Stomach (tissue), 4 donors: ENCODE data around the gene GNA15.

Experiments used
- CTCF ChIP-seq, 7 experiments: fragments of 450-650 bp in 4 of 7; fragments of 200-600 bp in 3 of 7; sonication (generic) in 3 of 7; IDR thresholded peaks; one replicate each; pipeline ENCODE4 v1.5.1; 2016 to 2019; ENCODE audit warnings: antibody characterized with exemption in 7 of 7, control low read depth in 2 of 7, mild to moderate bottlenecking in 1 of 7
- EP300 ChIP-seq: sonication (generic); formaldehyde crosslinking; IDR thresholded peaks from one replicate; pipeline ENCODE4 v1.6.1; 2017; ENCODE audit warnings: antibody characterized with exemption
- POLR2A ChIP-seq, 4 donors: fragments of 450-650 bp; IDR thresholded peaks; one replicate each; pipeline ENCODE4 v1.6.1; 2016; ENCODE audit warnings: antibody characterized with exemption in 4 of 4, control low read depth in 2 of 4, mild to moderate bottlenecking in 1 of 4, moderate library complexity in 1 of 4
- POLR2AphosphoS5 ChIP-seq, 3 donors: sonication (generic); formaldehyde crosslinking; IDR thresholded peaks; one replicate each; pipeline ENCODE4 v1.6.1; 2016; ENCODE audit warnings: antibody characterized with exemption in 3 of 3

DNA sequence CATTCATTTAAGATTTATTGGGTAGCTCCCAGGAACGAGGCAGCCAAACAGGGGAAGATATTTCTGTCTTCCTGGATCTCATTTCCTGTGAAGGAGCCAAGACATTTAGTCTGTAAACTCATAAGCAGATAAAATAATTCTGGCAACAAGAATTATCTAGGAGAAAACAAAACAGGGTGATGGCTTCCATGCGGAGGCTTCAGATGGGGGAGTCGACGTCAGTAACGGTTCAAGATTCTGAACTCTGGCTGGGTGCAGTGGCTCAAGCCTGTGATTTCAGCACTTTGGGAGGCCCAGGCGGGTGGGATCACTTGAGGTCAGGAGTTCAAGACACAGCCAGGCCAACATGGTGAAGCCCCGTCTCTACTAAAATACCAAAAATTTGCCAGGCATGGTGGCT, 1.3 kb downstream of the GNA15 start:
- TF ChIP-seq CTCF (IDR thresholded peaks at IDR 0.05) (no peak), POLR2A (IDR thresholded peaks at IDR 0.05) (no peak), POLR2AphosphoS5 (IDR thresholded peaks at IDR 0.05) (no peak), EP300 (no peak)
